Activated CD8-positive, alpha-beta memory T cell treated with anti-CD3 and anti-CD28 coated beads, Interleukin-2, amount 50 U/mL, for 48 hours (primary cell): ENCODE results near the gene DZIP1L.

Experiments used
- DNase-seq: peaks from one replicate; pipeline ENCODE4 v3.0.0-alpha.2; 2020

DZIP1L gene

DNA sequence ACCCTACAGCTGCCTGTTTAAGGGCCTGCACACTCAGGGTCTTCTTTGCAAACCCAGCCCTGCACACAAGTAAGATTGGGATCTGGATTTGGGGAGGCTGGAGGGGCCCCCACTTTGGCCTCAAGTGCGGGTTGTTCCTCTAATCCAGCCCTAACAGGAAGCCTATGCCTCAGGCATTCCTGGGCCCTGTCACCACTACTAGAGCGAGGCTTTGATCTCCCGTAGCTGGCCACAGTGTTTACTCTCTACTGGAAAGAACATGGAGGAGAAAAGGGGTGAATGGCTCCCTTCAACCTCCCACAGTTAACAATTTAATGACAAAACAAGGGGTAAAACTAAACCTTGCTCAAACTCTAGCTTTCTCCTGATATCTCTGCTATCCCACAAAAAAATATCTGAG, 48.4 kb downstream of the DZIP1L start:
- no peak for DNase-seq

DNA sequence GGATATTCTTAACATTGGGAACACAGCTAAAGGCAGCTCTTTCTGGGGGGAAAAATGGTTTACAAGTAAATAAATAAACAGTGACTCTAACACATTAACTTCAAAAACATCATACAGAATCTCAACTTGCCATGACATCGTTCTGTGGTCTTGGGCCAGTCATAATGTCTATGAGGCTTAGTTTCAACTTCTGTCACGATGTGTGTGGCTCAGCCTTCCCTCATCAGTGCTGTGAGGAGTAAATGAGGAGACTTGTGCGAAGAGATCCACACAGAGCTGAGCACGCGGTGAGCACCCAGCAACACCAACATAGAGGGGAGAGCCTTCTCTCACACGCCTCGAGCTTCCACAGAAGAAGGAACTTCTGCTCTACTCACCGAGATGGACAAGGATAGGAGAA, 49.0 kb downstream of the DZIP1L start:
- no peak for DNase-seq

GRCh38 chr3:138065949-138066348, 49.5 kb downstream of the DZIP1L start:
- no peak for DNase-seq

- no peak for DNase-seq
Observed at GRCh38 chr3:138063416-138063815, 52.0 kb downstream of the DZIP1L start.

DNA sequence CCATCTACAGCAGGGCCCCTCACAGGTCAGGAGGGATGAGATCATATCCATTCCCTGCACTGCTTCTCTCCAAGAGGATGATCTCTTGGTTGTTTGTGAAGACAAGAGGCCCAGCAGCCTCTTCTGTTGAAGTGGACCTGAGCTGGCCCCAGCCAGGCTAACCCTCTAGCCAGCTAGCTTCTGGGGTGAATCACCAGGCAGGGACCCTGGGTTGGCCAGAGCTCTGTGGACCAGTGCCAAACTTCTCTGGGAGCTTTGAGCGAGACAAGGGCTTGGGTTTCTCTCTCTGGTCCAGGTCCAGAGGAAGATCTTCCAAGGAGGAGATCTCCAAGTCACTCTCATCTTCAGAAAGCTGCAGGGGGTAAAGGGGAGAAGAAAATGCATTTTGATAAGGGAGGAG, 52.8 kb downstream of the DZIP1L start:
- no peak for DNase-seq

DNA sequence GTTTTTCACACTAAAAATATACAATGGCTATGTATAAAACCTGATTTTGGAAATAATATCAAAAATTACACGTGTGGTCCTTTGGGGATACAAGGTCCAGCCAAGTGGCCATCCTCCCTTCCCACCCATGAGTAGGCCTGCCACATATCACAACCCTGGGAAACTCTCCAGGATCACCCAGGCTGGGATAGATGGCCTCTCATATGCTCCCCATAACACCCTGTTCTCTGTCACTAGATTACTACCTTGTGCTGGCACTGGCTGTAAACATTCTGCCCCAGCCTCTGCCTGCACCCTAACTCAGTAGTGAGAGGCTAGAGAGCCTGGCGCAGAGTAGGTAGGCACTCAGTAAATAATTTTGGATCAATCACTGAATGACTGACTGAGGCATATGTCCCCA, 53.4 kb downstream of the DZIP1L start:
- no peak for DNase-seq

DNA sequence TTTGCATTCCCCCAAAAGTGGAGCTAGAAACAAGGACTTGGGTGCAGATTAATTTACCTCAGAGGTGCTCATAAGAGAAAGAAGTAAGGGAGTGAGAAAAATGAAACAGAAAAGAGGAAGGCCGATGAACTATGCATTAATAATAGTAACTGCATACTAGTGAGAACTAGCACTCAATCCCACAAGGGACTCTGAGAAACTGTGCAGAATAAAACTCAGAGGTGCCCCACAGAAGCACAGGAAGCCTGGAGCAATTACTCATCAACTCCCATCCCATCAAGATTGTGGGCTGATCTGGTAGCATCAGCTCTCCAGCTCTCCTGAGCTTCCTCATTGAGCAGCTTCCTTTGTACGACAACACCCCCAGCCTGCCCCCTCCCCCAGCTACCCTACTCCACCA, 54.6 kb downstream of the DZIP1L start:
- no peak for DNase-seq

DNA sequence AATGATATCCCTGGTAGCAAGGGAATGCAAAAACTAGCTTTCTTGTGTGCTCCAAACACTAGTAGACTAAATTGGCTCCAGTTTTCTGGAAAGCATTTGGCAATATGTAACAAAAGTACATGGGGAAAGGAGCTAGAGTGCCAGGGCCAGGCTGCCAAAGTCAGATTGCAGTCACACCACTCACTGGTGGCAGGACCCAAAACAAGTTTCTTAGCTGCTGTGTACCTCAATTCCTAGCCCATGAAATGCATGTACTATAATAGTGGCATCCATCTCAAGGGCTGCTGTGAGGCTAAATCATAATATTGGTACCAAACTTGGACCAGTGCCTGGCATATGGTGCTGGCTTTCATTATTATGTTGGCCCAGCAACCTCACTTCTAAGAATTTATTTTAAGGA, 56.1 kb downstream of the DZIP1L start:
- no peak for DNase-seq

DNA sequence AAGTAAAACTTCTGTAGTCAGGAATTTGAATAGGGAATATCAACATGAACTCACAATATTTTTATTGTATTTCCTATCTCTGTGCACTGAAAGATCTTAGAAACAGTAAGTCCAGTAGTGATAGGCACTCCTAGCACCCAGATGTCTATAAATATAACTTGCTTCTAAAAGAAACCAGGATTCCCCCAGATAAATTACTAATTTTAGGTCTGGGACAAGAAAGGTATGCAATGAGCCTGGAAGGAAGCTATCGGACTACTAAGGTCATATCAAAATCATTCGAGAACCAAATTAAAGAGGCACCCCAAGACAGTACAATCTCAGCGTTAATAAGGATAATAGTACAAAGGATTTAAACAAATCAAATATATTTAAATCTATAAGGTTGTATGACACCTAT, 58.0 kb downstream of the DZIP1L start:
- DNase-seq = no peak

- no peak for DNase-seq
Observed at GRCh38 chr3:138054057-138054456, 61.4 kb downstream of the DZIP1L start.

GRCh38 chr3:138051947-138052802, 63.2 kb downstream of the DZIP1L start:
- DNase-seq = no peak

DNA sequence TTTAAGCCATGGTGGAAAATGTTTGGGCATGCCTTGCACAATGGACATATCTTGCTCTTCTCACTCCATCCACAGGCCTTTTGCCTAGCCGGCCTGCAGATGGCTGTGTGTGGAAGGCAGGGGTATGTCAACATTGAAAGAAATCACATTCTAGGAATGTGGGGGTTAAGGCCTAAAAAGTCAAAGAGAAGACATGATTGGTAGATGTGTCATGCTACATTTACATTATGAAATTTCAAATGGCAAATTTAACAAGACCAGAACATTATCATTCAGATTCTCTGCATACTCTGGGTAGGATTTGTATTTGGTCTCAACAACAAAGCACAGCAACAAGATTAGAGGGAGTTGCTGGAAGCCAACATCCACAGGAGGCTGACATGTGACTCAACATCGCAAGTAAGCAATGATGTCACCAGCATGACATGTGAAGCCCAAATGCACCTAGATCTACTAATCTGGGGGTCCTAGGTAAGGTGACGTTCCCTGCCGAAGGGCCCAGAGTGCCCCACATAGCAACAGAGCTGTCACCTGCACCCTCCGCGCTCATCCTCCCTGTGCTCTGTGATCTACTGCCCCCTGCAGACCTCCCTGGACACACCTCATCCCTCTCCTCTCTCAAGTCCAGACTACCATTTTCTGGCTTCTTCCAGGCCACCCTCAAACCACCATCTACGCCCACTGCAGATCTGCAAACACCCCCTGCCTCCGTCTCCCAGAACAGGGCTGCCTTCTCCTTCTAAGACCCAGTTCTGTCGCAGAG, 66.1 kb downstream of the DZIP1L start:
- DNase-seq = no peak

DNA sequence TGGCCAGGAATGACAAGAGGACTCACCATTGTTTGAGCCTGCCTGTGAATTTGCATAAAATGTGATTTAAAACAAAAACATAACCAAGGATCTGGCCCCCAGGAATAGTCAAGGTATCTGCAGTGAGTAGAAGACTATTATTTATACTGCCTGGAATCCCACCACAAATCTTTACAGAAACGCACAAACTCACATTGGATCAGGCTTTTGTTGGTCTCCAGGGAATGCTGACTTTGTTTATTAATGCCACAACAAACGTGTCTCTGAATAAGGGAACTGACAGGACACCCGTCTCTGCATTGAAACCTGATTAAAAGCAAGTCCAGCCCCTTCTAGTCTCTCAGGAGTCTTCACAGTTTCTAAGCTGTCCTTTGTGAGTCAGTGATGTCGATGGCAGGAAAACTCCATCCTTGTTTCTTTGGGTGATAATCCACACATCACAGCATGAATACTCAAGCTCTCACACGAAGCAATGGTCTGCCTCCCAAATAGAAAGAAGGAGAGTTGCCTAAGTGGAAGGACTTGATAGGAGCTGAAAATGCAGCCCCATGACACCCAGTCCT, 67.7 kb downstream of the DZIP1L start:
- no peak for DNase-seq

DNA sequence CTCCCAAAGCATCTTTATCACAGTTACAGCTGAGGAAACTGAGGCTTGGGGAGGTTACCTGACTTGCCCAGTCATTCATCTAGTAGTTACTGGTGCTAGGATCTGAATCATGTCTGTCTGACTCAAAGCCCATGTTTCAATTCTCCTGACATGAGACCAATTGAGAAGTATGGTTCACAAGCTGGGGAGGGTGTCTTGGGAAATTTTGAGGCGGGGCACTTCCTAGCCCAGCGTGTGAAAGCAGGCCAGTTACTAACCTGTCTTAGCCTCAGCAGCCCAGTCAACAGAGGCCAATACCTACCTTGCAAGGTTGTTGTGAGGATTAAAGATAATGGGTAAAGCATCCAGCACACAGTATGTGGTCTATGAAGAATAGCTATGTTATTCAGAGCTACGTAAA, 68.5 kb downstream of the DZIP1L start:
- DNase-seq = no peak

DNA sequence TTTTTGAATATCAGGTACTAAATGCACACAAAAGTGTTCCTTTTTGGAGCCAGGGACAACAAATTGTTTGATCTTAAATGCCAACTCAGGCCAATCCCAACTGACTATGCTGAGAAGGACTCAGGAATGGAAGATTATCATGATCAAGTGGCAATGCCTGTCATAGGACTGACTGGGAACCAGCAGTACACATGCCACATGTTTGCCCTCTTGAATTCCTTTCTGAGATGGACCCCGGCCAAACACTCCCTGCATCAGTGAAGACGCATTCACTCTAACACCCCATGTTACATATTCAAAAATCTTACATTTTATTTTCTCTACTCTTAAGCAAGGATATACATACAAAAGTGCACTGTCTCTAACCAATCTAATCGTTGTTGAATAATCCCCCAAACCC, 69.3 kb downstream of the DZIP1L start:
- DNase-seq = no peak

- DNase-seq = no peak
Observed at GRCh38 chr3:138043266-138044029, 72.0 kb downstream of the DZIP1L start.

DNA sequence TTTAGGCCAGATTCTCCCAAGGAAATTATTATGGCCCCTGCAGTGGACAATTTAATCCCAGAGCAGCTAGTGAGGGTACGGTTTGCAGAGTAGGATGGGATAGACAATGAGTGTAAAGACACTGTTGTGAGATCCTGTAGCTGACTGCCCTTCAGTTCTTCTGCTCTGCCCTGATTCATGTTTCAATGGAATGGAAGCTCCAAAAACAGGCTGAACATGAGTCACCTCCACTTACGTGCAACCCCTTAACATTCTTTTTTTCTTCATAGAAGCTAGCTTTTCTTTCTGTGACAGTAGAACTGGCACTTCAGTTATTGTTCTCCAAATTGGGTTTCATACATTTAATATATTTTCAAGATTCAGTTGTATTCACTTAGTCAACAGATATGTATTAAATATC, 73.4 kb downstream of the DZIP1L start:
- DNase-seq = no peak

DNA sequence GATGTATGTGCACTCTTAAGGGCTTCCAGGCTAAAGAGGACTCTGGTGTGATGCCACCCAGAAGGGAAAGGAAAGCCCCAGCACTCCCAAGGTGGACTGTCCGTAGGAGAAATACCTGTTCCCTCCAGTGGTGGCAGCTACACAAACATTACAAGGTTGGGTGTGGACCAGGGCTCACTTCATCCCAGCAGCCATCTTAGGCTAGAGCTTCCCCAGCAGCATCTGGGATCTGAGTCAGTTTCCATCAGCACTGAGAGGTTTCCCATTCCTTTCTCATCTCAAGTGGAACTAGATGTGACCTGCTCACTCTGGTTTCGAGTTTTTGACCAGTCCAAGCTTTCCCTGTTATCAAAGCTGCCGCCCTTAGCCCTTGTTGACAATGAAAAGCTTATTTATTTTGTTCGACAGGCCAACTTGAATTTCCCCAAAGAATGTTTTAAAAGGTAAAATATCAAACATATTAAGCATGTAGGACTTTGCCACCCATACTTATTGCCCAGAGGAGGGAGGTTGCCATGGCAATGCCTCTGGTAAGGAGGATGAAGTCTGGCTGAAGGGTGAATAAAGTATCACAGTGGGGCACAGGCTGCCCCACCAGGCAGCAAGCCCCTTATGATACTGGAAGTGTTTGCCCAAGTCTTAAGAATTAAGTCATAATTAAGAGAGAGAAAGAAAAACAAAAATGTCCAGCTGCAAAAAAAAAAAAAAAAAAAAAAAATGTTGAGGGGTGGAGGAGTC, 76.5 kb downstream of the DZIP1L start:
- DNase-seq = no peak

- DNase-seq = no peak
Observed at GRCh38 chr3:138036572-138036971, 78.8 kb downstream of the DZIP1L start.

- DNase-seq = no peak
Observed at GRCh38 chr3:138034918-138035317, 80.5 kb downstream of the DZIP1L start.

GRCh38 chr3:138033202-138033691, 82.2 kb downstream of the DZIP1L start:
- DNase-seq = no peak

DNA sequence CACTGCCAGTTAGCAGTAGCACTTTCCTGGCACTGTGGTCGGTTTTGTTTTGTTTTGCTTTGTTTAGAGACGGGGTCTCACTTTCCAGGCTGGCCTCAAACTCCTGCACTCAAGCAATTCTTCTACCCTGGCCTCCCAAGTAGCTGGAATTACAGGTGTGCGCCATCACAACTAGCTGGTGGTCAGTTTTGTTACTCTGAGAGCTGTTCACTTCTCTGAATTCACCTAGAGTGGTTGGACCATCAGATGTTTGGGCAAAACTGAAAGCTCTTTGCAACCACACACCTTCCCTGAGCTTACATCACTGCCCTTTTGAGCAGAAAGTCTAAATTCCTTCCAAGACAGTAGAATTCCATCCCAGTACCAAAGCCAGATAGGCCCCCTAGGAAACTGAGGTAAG, 82.8 kb downstream of the DZIP1L start:
- no peak for DNase-seq
